HEK293 (cell line): ENCODE data around the gene METAP1D.
A peak's percentile ranks its signal among the peaks of the same experiment; 100 is the strongest.

Source experiments
- CTCF ChIP-seq: fragments of 450-650 bp; formaldehyde crosslinking; IDR thresholded peaks from 2 replicates; pipeline ENCODE4 v1.5.1; 2016; ENCODE audit warnings: missing biosample characterization, missing genetic modification characterization
- REST ChIP-seq: fragments of 450-650 bp; formaldehyde crosslinking; IDR thresholded peaks from 2 replicates; pipeline ENCODE4 v1.5.1; 2016; ENCODE audit warnings: missing biosample characterization, missing genetic modification characterization
- ZFP3 ChIP-seq: fragments of 450-650 bp; formaldehyde crosslinking; IDR thresholded peaks from 2 replicates; pipeline ENCODE4 v1.5.1; 2016; ENCODE audit warnings: low read depth, missing biosample characterization, missing genetic modification characterization
- ZNF114 ChIP-seq: fragments of 450-650 bp; formaldehyde crosslinking; IDR thresholded peaks from 2 replicates; pipeline ENCODE4 v1.5.0; 2017; ENCODE audit warnings: missing biosample characterization, missing genetic modification characterization
- ZNF16 ChIP-seq: fragments of 450-650 bp; formaldehyde crosslinking; IDR thresholded peaks from 2 replicates; pipeline ENCODE4 v1.5.1; 2016; ENCODE audit warnings: low read depth, missing biosample characterization, missing genetic modification characterization
- ZNF18 ChIP-seq: fragments of 450-650 bp; formaldehyde crosslinking; IDR thresholded peaks from 2 replicates; pipeline ENCODE4 v1.5.1; 2016; ENCODE audit warnings: missing biosample characterization, missing genetic modification characterization
- ZNF2 ChIP-seq: fragments of 450-650 bp; formaldehyde crosslinking; IDR thresholded peaks from 2 replicates; pipeline ENCODE4 v1.5.1; 2016; ENCODE audit warnings: missing biosample characterization, missing genetic modification characterization
- ZNF274 ChIP-seq, 2 experiments: fragments of 200-500 bp in 1 of 2; fragments of 450-650 bp in 1 of 2; sonication (Bioruptor generic) in 1 of 2; formaldehyde crosslinking in 1 of 2; IDR thresholded peaks; 2 replicates each; pipeline versions ENCODE4 v1.5.1 to v1.6.1; 2014 to 2016; ENCODE audit warnings: borderline replicate concordance in 1 of 2, inconsistent platforms in 1 of 2, low read length in 1 of 2, missing biosample characterization in 1 of 2, missing genetic modification characterization in 1 of 2
- ZNF518A ChIP-seq: fragments of 450-650 bp; formaldehyde crosslinking; conservative IDR thresholded peaks from 2 replicates; pipeline ENCODE4 v1.5.1; 2016; ENCODE audit warnings: low read depth, missing biosample characterization, missing genetic modification characterization
- ZNF530 ChIP-seq: fragments of 450-650 bp; formaldehyde crosslinking; IDR thresholded peaks from 2 replicates; pipeline ENCODE4 v1.5.1; 2016; ENCODE audit warnings: low read depth, missing biosample characterization, missing genetic modification characterization
- ZNF548 ChIP-seq: fragments of 450-650 bp; formaldehyde crosslinking; IDR thresholded peaks from 2 replicates; pipeline ENCODE4 v1.5.1; 2016; ENCODE audit warnings: missing biosample characterization, missing genetic modification characterization
- ZNF561 ChIP-seq: fragments of 450-650 bp; IDR thresholded peaks from 2 replicates; pipeline ENCODE4 v1.5.1; 2018; ENCODE audit warnings: missing biosample characterization, missing genetic modification characterization, borderline replicate concordance
- ZNF624 ChIP-seq: fragments of 450-650 bp; formaldehyde crosslinking; IDR thresholded peaks from 2 replicates; pipeline ENCODE4 v1.5.1; 2017; ENCODE audit warnings: missing biosample characterization, missing genetic modification characterization
- ZNF776 ChIP-seq: fragments of 450-650 bp; formaldehyde crosslinking; IDR thresholded peaks from 2 replicates; pipeline ENCODE4 v1.5.0; 2017; ENCODE audit warnings: missing biosample characterization, missing genetic modification characterization, borderline replicate concordance

GRCh38 chr2:172095146-172095904 is 95.6 kb downstream of the METAP1D start:
- TF ChIP-seq ZNF561 (tag by site-specific recombination) (no peak), REST (tag by site-specific recombination) (no peak), ZNF16 (tag by site-specific recombination) (no peak), ZFP3 (tag by site-specific recombination) (no peak), ZNF776 (tag by site-specific recombination) (no peak), ZNF624 (tag by site-specific recombination) (no peak), ZNF530 (tag by site-specific recombination) (no peak), ZNF274 (IDR thresholded peaks at IDR 0.05; ENCODE audit: low read length) (no peak), ZNF274 (tag by site-specific recombination; IDR thresholded peaks at IDR 0.05; ENCODE audit: borderline replicate concordance) (no peak), CTCF (peak; percentile 9; the same call in 1 of the 2 replicates), ZNF518A (tag by site-specific recombination) (no peak), ZNF18 (tag by site-specific recombination) (no peak), ZNF114 (tag by site-specific recombination) (no peak), ZNF2 (tag by site-specific recombination) (0 out of 2 replicates have a peak, but pooled peaks have one; percentile 41), ZNF548 (no peak)
